GM10847 (cell line): ENCODE results near the gene NAPA.

ENCODE experiments used
- POLR2A ChIP-seq: IDR thresholded peaks from 2 replicates; pipeline ENCODE4 v1.6.1; 2011; ENCODE audit not compliant: insufficient read length; ENCODE audit errors: extremely low read depth

NAPA gene

DNA sequence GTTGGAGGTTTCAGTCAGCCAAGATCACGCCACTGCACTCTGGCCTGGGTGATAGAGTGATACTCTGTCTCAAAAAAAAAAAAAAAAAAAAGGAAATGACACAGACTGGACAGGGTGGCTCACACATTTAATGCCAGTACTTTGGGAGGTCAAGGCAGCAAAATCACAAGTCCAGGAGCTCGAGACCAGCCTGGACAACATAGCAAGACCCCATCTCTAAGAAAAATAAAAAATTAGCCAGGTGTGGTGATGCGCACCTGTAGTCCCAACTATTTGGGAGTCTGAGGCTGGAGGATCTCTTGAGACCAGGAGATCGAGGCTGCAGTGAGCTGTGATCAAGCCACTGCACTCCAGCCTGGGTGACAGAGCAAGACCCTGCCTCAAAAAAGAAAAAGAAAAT lies 22.6 kb upstream of the NAPA start:
- TF ChIP-seq POLR2A, result no peak

DNA sequence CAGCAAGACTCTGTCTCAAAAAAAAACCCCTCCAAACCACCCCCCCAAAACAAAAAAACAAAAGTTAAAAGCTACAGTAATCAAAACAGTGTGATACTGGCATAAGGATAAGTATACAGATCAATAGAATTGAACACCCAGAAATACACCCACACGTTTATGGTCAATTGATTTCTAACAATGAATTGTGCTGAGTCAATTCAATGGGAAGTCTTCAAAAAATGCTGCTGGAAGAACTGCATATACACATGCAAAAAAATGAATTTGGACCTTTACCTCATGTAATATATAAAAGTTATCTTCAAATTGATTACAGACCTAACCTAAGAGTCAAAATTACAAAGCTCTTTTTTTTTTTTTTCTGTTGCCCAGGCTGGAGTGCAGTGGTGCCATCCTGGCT lies 19.8 kb upstream of the NAPA start:
- TF ChIP-seq POLR2A, result no peak

DNA sequence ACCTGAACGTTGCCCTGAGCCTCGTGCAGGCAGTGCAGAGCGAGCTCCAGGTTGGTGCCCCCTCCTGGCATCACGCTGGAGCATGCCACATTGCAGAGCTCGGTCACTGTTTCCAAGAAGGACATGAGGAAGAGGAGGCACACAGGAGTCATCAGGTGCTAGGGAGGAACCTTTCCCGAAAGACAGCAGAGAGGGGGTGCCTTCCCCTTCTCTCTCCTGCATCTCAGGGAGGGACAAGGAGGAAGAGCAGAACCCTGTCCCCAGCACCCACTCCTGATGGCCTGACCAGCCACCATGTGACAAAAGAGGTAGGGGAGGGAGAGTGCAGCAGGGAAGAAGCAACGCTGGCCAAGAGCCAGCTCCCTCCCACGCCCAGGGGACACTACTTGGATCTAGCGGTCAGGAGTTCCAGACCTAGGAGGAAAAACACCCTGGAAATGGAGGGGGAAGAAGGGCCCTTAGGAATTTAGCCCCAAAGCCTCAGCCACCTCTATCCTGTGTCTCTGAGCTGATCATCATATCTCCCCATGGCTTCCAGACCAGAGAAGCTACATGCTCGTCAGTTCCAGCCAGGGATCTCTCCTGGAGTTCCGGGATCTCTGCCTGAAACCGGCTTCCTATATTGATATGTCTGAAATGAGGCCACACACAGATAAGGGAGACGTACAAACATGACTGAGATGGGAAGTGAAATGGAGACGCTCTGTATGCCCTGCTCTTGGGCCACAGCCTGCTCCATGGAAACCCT lies 17.0 kb upstream of the NAPA start:
- TF ChIP-seq POLR2A, result no peak

DNA sequence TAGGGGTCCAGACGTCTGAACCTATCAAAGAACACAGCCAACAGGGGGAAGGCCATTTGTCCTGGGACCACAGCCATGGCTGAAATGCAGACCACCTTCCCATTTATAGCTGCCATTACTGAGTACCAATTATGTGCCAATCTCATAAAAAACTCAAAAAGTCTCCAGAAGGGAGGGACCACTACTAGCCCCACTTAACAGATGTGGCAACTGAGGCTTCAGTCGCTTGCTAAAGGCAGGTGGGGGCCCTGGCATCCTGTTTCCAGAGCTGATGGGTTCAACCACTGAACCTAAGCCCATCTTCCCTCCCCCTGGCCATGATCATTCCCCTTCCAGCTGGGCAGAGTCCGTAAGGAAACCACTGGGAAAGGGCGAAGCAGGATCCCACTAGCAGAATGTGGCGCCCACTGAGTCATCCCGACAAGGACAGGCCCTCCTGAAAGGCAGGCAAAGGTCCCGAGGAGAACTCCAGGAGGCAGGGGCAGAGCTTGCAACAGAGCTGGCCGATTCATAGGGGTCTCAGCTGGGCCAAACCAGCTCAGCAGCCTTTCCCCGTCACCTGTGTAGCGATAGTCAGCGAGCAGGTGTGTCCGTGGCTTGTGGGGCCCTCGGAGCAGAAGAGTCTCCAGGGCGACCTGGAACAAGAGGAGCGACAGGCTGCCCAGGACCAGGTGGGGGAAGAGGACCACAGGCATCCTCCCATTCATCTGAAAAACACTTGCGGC lies 14.3 kb upstream of the NAPA start:
- TF ChIP-seq POLR2A, result no peak

- no peak for TF ChIP-seq POLR2A
These were observed 11.9 kb upstream of the NAPA start for GRCh38 chr19:47526798-47527197.

DNA sequence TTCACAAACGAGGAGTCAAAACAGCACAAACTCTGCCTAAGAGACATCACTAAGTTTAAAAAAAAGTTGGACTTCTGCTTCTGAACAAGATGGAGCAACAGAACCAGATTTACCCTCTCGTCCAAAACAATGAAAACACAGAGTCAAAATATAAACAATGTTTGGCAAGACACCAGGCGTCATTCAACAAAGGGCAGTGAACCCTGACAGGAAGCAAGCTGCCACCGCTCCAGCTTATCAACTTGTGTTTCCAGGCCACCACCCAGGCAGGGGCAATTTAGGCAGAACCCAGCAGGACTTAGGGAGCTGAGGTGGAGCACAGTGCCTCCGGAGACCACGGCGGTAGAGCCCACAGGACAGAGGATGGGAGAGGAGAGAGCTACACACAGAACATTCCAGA lies 8.6 kb upstream of the NAPA start:
- no peak for TF ChIP-seq POLR2A

- no peak for TF ChIP-seq POLR2A
These were observed 6.8 kb upstream of the NAPA start for GRCh38 chr19:47521473-47522180.

GRCh38 chr19:47520839-47521238 lies 6.0 kb upstream of the NAPA start:
- TF ChIP-seq POLR2A, result no peak

GRCh38 chr19:47520343-47520806 lies 5.5 kb upstream of the NAPA start:
- TF ChIP-seq POLR2A, result no peak

GRCh38 chr19:47518854-47519253 lies 4.0 kb upstream of the NAPA start:
- TF ChIP-seq POLR2A, result no peak

GRCh38 chr19:47518139-47518538 lies 3.3 kb upstream of the NAPA start:
- no peak for TF ChIP-seq POLR2A

DNA sequence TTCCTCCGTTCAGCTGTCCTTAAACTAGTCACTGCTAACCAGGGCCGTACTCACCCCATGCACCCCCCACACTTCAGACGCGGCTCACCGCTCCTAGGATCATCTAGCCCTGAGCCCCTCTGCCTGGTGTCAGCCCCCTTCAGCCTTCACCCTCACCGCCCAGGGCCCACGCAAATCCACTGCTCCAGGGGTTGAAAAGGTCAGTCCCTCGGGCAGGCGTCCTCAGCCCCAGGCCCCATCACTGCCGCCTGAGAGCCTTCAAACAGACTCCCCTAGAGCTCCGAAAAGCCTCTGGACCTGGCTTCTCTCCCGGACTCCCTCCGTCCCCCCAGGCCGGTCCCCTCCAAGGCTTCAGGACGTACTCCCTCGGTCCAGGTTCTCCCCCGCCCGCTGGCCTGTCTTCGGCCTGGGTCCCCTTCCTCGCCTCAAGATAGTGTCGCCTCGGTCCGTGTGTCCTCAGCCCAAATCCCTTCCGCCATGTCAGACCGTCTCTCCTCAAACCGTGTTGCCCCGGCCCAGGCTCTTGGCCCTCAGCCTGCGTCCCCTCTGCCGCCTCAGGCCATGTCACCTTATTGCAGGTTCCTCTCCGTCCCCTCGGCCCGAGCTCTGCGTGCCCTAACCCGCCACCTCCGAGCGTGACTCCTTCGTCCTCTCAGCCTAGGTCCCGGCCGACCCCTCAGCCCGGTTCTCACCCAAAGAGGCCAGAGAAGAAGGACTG lies 553 bp downstream of the NAPA start:
- no peak for TF ChIP-seq POLR2A

DNA sequence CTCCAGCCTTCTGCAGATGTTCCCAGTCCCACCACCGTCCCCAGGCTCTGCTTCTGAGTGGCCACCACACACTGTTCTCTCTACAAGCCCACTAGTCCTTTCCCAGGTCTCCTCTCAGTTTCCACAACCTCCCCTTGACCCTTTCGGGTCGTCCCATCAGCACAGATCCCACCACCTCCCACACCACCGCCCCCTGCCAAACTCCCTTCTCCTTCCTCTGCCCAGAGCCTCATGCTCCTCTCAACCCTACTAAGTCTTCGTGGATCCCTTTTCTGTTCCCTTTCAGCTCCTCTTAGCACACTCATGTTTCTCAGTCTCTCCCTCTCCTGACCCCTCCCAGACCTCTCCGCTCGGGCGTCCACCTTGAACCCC lies 1.9 kb downstream of the NAPA start:
- TF ChIP-seq POLR2A, result no peak

DNA sequence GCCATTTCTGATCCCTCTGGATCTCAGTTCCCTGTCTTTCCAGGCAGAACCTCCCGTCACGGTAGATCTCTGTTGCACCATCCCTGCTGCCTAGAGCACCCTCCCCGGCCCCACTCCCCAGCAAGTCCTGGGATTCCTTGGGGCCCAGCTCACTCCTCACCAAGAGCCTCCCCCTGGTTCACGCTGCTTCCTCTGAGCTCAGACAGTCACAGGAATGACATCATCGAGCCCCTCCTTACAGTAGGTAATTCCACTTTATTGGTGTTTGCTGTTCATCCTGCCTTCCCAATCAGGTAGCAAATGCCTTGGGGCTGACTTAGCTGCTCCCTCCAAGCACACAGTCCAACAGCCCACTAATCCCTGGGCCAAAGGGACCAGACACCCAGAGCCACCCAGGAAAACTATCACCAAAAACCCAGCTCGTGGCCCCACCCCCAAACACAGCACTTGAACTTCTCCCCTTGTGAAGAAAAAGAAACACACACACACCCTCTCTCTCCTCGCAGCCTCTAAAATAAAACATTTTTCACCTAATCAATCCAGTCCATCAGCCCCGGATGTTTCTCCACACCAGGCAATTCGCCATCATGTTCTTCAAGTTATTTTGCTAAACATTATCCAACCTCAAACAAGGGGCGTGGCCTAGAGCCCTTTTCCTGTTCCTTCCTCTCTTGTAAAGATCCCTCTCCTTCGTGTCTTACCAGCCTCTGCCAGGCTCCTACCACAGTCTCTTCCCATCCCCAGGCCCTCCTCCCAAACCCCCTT lies 2.5 kb downstream of the NAPA start:
- TF ChIP-seq POLR2A, result no peak

- no peak for TF ChIP-seq POLR2A
These were observed 3.2 kb downstream of the NAPA start for GRCh38 chr19:47511681-47512080.
